A549 (cell line): ENCODE results near the gene KLRC4.

ENCODE experiments used
- CEBPB ChIP-seq, 2 experiments: fragments of >200 bp in 1 of 2; sonication (Bioruptor Twin) in 1 of 2; formaldehyde crosslinking in 1 of 2; IDR thresholded peaks; 2 replicates each; pipeline ENCODE4 v1.6.1; 2012 to 2016
- EHMT2 ChIP-seq: fragments of 200-600 bp; sonication (generic); IDR thresholded peaks from 2 replicates; pipeline ENCODE4 v1.6.1; 2016; ENCODE audit warnings: antibody characterized with exemption, low read depth, mild to moderate bottlenecking, moderate library complexity
- ESRRA ChIP-seq: fragments of 150-350 bp; IDR thresholded peaks from 2 replicates; pipeline ENCODE4 v1.6.1; 2014; ENCODE audit warnings: mild to moderate bottlenecking, low read length, borderline replicate concordance
- KDM1A ChIP-seq: fragments of 200-600 bp; sonication (generic); IDR thresholded peaks from 2 replicates; pipeline ENCODE4 v1.6.1; 2016; ENCODE audit warnings: low read depth, mild to moderate bottlenecking
- NFE2L2 ChIP-seq: fragments of 150-350 bp; conservative IDR thresholded peaks from 2 replicates; pipeline ENCODE4 v1.6.1; 2014; ENCODE audit warnings: low read length
- POLR2A ChIP-seq: IDR thresholded peaks from 2 replicates; pipeline ENCODE4 v1.6.1; 2012; ENCODE audit warnings: mild to moderate bottlenecking, low read length
- RAD21 ChIP-seq, 2 experiments: fragments of >200 bp in 1 of 2; sonication (Bioruptor Twin) in 1 of 2; formaldehyde crosslinking in 1 of 2; IDR thresholded peaks in 1 of 2; conservative IDR thresholded peaks in 1 of 2; 2 replicates in 1 of 2; 3 replicates in 1 of 2; pipeline ENCODE4 v1.6.1; 2012 to 2018; ENCODE audit warnings: inconsistent platforms in 1 of 2
- RCOR1 ChIP-seq: fragments of 150-350 bp; IDR thresholded peaks from 2 replicates; pipeline ENCODE4 v1.6.1; 2014; ENCODE audit warnings: antibody characterized with exemption, low read length, low read depth
- SMC3 ChIP-seq: fragments of >200 bp; sonication (Bioruptor Twin); formaldehyde crosslinking; IDR thresholded peaks from 3 replicates; pipeline ENCODE4 v1.6.1; 2018; ENCODE audit warnings: inconsistent platforms
- ZFP36 ChIP-seq: fragments of 450-650 bp; IDR thresholded peaks from 2 replicates; pipeline ENCODE4 v1.6.1; 2014; ENCODE audit warnings: borderline replicate concordance; ENCODE audit not compliant: partially characterized antibody
- TF ChIP-seq, protein P1 (sequence below): fragments of >200 bp; sonication (Bioruptor Twin); formaldehyde crosslinking; IDR thresholded peaks from 3 replicates; pipeline ENCODE4 v1.5.1; 2016
- TF ChIP-seq, protein P2 (sequence below): IDR thresholded peaks from 2 replicates; pipeline ENCODE4 v1.6.1; 2012

DNA sequence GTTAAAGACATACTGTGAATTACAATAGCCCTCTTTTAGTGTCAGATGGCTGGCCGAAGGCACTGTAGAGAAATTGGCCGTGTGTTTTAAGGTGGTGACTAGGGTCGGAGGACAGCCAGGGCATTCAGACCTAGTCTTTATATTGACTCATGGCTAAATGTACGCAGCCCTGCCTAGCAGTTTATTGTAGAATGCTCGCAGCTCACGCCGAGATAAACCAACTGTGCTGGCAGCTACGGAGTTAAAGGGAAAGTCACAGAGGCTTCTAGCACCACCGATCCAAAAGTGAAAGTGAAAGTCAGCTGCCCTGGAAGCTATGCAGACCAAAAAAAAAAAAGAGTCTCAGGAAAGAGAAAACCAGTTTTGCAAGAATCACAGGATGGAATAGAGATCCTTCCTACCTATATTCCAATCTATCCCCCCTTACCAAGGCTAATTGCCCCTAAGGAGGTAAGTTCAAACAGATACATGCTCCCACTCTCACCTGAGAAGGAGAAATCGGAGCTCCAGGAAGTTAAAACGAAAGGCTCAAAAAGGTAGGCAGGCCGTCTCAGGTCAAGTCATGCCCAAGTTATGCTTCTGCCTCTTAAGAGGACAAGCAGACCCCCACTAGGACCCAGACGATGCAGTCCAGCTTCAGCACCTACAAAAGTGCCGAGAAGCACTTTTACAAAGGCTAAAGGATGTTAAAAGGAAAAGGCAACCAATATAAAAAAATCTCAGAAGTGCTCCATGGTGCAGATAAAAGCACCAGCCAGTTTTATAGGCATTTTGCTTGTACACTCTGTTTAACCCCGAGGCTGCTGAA is 44.5 kb downstream of the KLRC4 start:
- TF ChIP-seq POLR2A (no peak), RCOR1 (no peak), NFE2L2 (no peak), KDM1A (no peak), SMC3 (no peak), RAD21 (conservative IDR thresholded peaks at IDR 0.05 in 1 of 2, IDR thresholded peaks at IDR 0.05 in 1 of 2) (no peak), ESRRA (no peak), CEBPB (IDR thresholded peaks at IDR 0.05) (no peak), ZFP36 (no peak), EHMT2 (no peak)
- TF ChIP-seq, protein P1, sequence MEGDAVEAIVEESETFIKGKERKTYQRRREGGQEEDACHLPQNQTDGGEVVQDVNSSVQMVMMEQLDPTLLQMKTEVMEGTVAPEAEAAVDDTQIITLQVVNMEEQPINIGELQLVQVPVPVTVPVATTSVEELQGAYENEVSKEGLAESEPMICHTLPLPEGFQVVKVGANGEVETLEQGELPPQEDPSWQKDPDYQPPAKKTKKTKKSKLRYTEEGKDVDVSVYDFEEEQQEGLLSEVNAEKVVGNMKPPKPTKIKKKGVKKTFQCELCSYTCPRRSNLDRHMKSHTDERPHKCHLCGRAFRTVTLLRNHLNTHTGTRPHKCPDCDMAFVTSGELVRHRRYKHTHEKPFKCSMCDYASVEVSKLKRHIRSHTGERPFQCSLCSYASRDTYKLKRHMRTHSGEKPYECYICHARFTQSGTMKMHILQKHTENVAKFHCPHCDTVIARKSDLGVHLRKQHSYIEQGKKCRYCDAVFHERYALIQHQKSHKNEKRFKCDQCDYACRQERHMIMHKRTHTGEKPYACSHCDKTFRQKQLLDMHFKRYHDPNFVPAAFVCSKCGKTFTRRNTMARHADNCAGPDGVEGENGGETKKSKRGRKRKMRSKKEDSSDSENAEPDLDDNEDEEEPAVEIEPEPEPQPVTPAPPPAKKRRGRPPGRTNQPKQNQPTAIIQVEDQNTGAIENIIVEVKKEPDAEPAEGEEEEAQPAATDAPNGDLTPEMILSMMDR = no peak
- TF ChIP-seq, protein P2, sequence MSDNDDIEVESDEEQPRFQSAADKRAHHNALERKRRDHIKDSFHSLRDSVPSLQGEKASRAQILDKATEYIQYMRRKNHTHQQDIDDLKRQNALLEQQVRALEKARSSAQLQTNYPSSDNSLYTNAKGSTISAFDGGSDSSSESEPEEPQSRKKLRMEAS = 0 out of 2 replicates have a peak, but pooled peaks have one; percentile 6
